Mucosa of stomach (tissue), 1 donor: ENCODE data around the gene ITGB5.

ENCODE experiments used
- H3K27me3 ChIP-seq: one replicate; pipeline ENCODE4 v1.7.0; 2013; ENCODE audit warnings: mild to moderate bottlenecking, low read length; ENCODE audit not compliant: control insufficient read depth, insufficient read depth
- H3K36me3 ChIP-seq: one replicate; pipeline ENCODE4 v1.7.0; 2013; ENCODE audit warnings: low read length; ENCODE audit not compliant: control insufficient read depth, insufficient read depth
- H3K4me1 ChIP-seq: one replicate; pipeline ENCODE4 v1.7.0; 2013; ENCODE audit warnings: mild to moderate bottlenecking, low read length; ENCODE audit not compliant: control insufficient read depth, insufficient read depth
- H3K4me3 ChIP-seq: one replicate; pipeline ENCODE4 v1.7.0; 2013; ENCODE audit warnings: low read length
- H3K9ac ChIP-seq: one replicate; pipeline ENCODE4 v1.7.0; 2013; ENCODE audit warnings: mild to moderate bottlenecking, low read length, moderate library complexity
- H3K9me3 ChIP-seq: one replicate; pipeline ENCODE4 v1.7.0; 2013; ENCODE audit warnings: mild to moderate bottlenecking, low read length, moderate library complexity; ENCODE audit not compliant: control insufficient read depth
- donor health status: Pancreatic carcinoma.

Gene ITGB5

DNA sequence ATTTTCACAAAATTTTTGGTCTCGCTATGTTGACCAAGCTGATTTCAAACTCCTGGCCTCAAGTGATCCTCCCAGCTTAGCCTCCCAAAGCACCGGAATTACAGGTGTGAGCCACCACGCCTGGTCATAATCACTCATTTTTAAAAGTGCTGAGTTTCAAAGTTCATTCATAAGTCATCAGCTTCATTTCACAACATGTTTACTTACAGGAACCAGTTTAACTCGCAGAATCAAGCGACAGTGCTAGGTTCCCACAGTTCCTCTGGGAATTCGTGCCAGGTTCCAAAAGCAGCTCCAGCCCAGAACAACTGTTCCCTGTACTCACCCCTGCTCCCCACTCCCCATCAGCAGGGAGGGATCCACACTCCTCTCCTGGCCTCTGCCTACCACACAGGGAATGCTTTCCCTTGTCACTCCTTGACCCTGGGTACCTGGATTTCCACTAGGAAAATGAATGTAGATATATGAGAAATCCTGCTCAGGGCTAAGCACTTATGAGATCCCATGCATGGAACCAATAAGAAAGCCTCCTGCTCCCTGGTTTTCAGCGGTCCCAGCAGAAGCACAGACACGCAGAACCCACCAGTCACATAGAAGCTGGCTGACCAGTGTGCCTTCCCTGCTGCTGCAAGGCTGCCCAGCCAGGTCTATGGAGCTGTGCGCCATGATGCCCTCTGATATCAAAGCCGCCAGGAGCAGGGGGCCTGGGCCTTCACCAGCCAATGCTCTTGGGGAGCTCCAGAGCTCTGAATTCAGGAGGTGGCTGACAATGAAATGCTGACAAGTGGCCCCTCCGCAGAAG, 72.3 kb downstream of the ITGB5 start:
- H3K4me3 ChIP-seq = no peak overlapping the region
- H3K4me1 ChIP-seq = peaks cover 50% of the 10 kb centered on the region
- no peak overlapping the region for H3K9ac ChIP-seq
- H3K9me3 ChIP-seq = no peaks in the 10 kb centered on the region
- no peaks in the 10 kb centered on the region for H3K27me3 ChIP-seq
- no peaks in the 10 kb centered on the region for H3K36me3 ChIP-seq

DNA sequence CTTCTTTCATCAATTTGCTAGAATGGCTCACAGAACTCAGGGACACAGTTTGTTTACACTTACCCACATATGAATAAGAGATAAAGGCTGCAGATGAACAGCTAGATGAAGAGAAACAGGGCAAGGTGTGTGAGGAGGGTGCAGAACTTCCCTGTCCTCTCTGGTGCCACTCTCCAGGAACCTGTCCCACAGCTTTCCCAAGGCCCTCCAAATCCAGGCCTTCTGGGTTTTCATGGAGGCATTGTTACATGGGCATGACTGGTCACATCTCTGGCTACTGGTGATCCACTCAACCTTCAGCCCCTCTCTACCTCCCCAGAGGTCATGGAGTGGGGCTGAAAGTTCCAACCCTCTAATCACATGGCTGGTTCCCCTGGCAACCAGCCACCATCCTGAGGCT, 73.6 kb downstream of the ITGB5 start:
- Histone ChIP-seq H3K9ac (no peak overlapping the region), H3K9me3 (no peaks in the 10 kb centered on the region), H3K36me3 (no peaks in the 10 kb centered on the region), H3K4me3 (no peak overlapping the region), H3K27me3 (no peaks in the 10 kb centered on the region), H3K4me1 (peaks cover 45% of the 10 kb centered on the region)

DNA sequence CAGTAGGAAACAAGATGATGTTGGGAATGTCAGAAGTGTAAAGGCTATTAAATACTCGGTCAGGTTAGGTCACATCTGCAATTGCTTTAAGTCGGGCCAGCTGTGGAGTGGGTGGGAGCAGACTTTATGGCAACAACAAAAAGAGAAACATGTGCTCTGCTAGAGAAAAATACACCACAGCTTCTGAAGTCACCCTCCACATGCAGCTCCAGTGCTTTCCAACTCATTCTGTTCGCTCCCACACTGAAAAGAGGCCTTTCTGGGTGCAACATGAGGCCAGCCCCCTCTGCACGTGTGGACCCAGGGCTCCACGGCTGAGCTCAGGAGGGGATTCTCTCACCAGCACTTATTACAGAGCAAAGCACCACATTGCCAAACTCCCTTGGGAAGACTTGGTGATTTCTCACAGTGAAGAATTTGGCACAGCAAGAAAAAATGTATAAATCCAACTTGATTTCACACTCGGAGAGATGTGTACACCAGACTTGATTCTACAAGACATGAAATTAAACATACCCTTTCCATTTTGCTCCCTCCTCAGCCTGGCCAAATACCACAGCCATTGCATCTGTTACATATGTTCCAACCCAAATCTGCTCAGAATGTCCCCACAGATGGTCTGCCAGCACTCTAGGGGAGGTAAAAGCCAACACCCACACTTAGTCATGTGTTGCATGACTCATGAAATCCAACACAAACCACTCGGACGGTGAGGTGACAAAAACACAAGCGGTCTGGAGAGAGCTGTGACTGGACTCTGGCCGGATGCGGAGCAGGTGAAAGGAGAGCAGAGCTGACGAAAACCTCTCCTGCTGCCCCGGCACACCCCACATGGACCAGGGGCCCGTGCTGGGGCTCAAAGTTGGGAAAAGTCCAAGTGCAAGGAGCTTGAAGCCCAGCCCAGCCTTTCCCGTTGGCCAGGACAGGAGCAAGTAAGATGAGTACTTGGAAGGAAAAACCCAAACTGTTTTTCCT, 74.6 kb downstream of the ITGB5 start:
- H3K27me3 ChIP-seq = no peaks in the 10 kb centered on the region
- no peak overlapping the region for H3K9ac ChIP-seq
- H3K4me3 ChIP-seq = no peak overlapping the region
- peaks cover 43% of the 10 kb centered on the region for H3K4me1 ChIP-seq
- H3K36me3 ChIP-seq = no peaks in the 10 kb centered on the region
- H3K9me3 ChIP-seq = no peaks in the 10 kb centered on the region

DNA sequence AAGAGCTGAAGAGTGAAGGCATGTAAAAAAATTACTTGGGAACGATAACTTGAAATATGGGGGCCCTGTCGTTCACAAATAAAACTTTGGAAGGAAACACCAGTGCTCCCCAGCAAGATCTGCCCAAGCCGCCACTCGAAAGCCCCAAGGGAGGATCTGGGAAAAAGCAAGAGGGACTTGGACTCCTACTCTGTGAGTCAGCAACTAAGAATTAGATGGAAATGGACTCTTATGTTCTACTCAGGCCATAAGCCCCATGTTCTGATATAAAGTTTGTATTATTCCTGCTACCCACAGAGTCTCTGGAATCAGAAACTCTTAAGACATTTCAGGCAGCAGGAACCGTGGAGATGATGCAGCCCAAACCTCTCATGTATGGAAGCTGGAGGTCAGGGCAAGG, 75.7 kb downstream of the ITGB5 start:
- Histone ChIP-seq H3K4me3 (no peak overlapping the region), H3K36me3 (no peaks in the 10 kb centered on the region), H3K4me1 (peaks cover 43% of the 10 kb centered on the region), H3K27me3 (no peaks in the 10 kb centered on the region), H3K9ac (no peak overlapping the region), H3K9me3 (no peaks in the 10 kb centered on the region)

DNA sequence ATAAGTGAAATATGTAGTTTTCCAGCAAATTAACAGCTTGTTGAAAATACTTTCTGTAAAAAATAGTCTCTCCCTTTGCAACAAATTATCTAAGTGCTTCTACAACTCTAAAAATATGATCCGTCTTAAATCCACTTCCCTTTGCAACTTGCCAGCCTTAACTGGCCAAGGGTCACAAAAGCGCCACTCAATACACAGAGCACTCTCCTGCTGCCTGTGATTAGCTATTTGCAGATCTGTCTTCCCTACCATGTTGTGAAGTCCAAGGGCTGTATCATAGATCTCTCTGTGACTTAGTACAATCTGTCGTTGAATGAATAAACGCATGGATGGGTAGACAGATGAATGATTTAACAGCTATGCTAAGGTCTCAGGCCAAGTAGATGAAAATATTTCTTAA, 76.2 kb downstream of the ITGB5 start:
- peaks cover 41% of the 10 kb centered on the region for H3K4me1 ChIP-seq
- H3K36me3 ChIP-seq = no peaks in the 10 kb centered on the region
- H3K9ac ChIP-seq = no peak overlapping the region
- no peaks in the 10 kb centered on the region for H3K27me3 ChIP-seq
- no peaks in the 10 kb centered on the region for H3K9me3 ChIP-seq
- H3K4me3 ChIP-seq = no peak overlapping the region

DNA sequence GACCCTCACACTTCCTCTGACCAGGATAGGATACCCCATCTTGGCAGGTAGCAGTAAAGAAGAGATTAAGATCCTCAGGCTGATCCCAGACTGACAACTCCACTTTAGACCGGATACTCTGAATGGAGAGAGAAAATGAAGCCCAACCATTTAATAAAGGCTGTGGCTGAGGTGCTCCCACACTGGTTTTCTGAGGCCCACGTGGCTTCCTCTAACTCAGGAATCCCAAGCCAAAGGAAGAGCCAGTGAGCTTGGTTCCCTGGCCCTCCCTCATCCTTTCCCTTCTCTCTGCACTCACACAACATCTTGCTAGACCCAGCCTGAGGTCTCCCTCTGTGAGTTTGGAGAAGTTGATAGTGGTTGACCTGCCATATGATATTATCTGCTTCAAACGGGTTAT, 78.1 kb downstream of the ITGB5 start:
- Histone ChIP-seq H3K4me3 (no peak overlapping the region), H3K4me1 (peaks cover 28% of the 10 kb centered on the region), H3K36me3 (no peaks in the 10 kb centered on the region), H3K27me3 (no peaks in the 10 kb centered on the region), H3K9ac (no peak overlapping the region), H3K9me3 (no peaks in the 10 kb centered on the region)

DNA sequence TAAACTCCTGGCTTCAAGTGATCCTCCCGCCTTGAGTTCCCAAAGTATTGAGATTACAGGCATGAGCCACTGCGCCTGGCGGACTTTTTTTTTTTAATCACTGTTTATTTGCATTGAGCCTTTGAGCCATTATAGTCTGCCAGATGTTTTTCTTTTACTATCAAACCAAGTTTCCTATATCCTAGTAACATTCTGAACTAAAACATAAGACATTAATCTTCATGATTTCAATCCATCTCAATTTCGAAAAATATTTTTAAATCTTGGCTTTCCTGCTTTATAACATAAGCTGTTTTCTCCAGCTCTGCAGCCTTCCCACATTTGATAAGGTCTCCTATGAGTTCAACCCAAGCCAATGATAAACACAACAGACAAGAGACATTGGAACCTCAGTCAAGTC, 81.5 kb downstream of the ITGB5 start:
- Histone ChIP-seq H3K4me1 (peaks cover 1% of the 10 kb centered on the region), H3K4me3 (no peak overlapping the region), H3K36me3 (no peaks in the 10 kb centered on the region), H3K9ac (no peak overlapping the region), H3K27me3 (no peaks in the 10 kb centered on the region), H3K9me3 (no peaks in the 10 kb centered on the region)

DNA sequence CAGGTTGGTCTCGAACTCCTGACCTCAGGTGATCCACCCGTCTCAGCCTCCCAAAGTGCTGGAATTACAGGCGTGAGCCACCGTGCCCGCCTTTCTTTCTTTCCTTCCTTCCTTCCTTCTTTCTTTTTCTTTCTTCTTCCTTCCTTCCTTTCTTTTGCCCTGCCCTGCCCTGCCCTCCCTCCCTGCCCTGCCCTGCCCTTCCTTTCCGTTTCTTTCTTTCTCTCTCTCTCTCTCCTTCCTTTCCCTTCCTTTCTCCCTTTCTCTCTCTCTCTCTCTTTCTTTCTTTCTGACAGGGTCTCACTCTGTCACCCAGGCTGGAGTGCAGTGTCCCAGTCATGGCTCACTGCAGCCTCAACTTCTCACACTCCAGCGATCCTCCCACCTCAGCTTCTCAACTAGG, 82.3 kb downstream of the ITGB5 start:
- no peak overlapping the region for H3K4me3 ChIP-seq
- H3K9me3 ChIP-seq = no peaks in the 10 kb centered on the region
- H3K9ac ChIP-seq = no peak overlapping the region
- H3K4me1 ChIP-seq = peaks cover 5% of the 10 kb centered on the region
- H3K36me3 ChIP-seq = no peaks in the 10 kb centered on the region
- H3K27me3 ChIP-seq = peaks cover 1% of the 10 kb centered on the region

DNA sequence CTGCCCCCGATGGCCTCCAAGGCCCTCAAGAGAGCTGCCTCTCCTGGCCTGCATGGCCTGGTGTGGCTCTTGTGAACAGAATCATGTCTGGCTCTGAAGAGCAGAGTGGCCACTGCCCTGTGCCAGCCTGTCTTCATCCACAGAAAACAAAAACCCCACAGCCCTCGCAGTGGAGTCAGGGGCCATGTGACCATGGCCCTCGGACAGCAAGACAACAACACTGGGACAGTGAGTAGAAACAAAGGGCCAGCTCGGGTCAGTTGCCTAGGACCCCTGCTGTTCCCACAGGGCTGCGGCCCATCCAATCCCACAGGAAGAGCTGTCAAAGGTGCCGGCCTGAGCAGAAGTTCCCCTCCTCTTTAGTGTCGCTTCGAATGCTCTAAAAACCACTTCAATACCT, 84.5 kb downstream of the ITGB5 start:
- H3K9me3 ChIP-seq = no peaks in the 10 kb centered on the region
- no peaks in the 10 kb centered on the region for H3K36me3 ChIP-seq
- no peak overlapping the region for H3K9ac ChIP-seq
- peaks cover 4% of the 10 kb centered on the region for H3K27me3 ChIP-seq
- no peak overlapping the region for H3K4me3 ChIP-seq
- H3K4me1 ChIP-seq = peaks cover 5% of the 10 kb centered on the region

DNA sequence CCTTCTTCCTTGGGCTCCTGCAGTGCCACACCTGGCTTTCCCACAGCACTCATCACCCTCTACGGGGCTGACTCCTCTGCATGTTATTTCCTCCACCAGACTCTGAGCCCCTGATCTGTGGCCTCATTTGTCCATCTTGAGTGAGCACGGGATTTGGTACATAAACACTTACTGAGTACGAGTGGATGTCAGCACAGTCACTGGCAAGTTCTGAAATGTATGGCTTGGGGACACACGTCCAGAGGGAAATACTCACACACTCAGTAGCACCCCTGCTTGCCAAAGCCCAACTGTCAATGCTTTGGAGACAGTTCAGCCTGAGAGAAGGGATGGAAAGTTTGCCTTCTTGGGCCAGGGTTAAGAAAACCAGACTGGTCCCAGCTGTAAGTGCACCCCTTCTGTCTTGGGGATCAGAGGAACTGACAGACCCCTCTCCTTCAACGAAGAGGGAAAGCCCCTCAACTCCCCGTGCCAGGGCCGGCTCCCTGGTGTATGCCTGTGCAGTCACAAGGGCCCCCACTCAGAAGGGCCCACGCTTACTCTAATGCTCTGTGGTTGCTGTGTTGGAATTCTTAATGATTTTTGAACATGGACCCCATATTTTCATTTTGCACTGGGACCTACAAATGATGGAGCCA, 85.0 kb downstream of the ITGB5 start:
- Histone ChIP-seq H3K4me3 (no peak overlapping the region), H3K27me3 (peaks cover 4% of the 10 kb centered on the region), H3K4me1 (peaks cover 5% of the 10 kb centered on the region), H3K36me3 (no peaks in the 10 kb centered on the region), H3K9me3 (no peaks in the 10 kb centered on the region), H3K9ac (no peak overlapping the region)

DNA sequence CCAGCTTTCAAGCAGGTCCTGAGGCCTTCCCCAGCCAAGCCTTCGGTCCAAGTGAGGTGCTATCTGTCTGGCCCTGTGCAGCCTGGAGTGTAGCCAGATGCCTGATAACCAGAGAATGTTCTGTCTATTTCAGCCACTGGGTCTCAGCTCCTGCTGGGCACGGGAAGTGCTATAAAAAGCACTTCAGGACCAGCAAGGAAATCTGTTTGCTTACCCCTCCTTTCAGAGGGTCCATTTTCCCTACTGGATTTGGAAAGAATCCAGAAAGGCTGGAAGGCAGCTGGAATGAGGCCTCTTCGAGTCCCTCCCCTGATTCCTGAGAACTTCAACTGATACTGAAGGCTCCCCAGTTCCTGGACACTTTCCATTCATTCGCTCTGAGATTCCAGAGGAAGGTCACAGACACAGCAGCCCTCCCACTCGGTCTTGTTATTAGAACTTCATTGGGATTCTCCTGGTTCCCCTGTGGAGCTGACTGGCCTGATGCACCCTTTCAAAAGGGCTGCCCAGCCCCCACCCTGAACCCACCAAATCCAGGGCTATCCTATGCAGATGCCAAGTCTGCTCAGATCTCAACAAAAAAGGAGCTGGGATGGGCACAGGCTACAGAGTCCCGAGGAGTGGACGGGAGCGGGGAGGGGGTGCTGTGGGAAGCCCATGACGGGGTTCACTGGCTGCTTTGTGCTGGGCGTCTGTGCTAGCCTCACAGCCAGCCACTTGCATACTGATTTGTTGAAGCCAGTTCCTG, 86.5 kb downstream of the ITGB5 start:
- Histone ChIP-seq H3K36me3 (no peaks in the 10 kb centered on the region), H3K9ac (no peak overlapping the region), H3K4me3 (no peak overlapping the region), H3K9me3 (no peaks in the 10 kb centered on the region), H3K4me1 (peaks cover 5% of the 10 kb centered on the region), H3K27me3 (peaks cover 4% of the 10 kb centered on the region)
